Cardiac fibroblast (primary cell): ENCODE data around the gene KHDC4.
A peak's percentile ranks its signal among the peaks of the same experiment; 100 is the strongest.

Experiments
- DNase-seq, 2 donors: peaks; one replicate each; pipeline versions ENCODE4 v3.0.0 to v3.0.0-alpha.2; 2010; ENCODE audit warnings: low read depth in 2 of 2
- H3K4me3 ChIP-seq, 2 donors: replicated peaks in 1 of 2; 1 replicate in 1 of 2; 2 replicates in 1 of 2; pipeline ENCODE4 v1.5.1; 2011; ENCODE audit warnings: low read depth in 2 of 2, low read length in 2 of 2, mild to moderate bottlenecking in 2 of 2, moderate library complexity in 1 of 2
- CTCF ChIP-seq: IDR thresholded peaks from one replicate; pipeline ENCODE4 v1.5.1; 2011; ENCODE audit warnings: low read depth, mild to moderate bottlenecking, low read length, inconsistent platforms

Gene KHDC4

GRCh38 chr1:155882766-155883165, 51.4 kb downstream of the KHDC4 start:
- no peak for TF ChIP-seq CTCF
- DNase-seq, result no peak
- H3K4me3 ChIP-seq, result no peak overlapping the region

- no peak overlapping the region for H3K4me3 ChIP-seq
- TF ChIP-seq CTCF, result no peak
- no peak for DNase-seq
Observed at GRCh38 chr1:155882235-155882634, 52.0 kb downstream of the KHDC4 start.

- no peak for TF ChIP-seq CTCF
- no peak overlapping the region for H3K4me3 ChIP-seq
- no peak for DNase-seq
Observed at GRCh38 chr1:155880950-155881349, 53.3 kb downstream of the KHDC4 start.

- no peak for DNase-seq
- H3K4me3 ChIP-seq, result no peak overlapping the region
- no peak for TF ChIP-seq CTCF
Observed at GRCh38 chr1:155880251-155880650, 54.0 kb downstream of the KHDC4 start.

- no peak for TF ChIP-seq CTCF
- no peak overlapping the region for H3K4me3 ChIP-seq
- no peak for DNase-seq
Observed at GRCh38 chr1:155877945-155878344, 56.3 kb downstream of the KHDC4 start.

GRCh38 chr1:155873860-155874259, 60.4 kb downstream of the KHDC4 start:
- no peak for TF ChIP-seq CTCF
- no peak overlapping the region for H3K4me3 ChIP-seq
- DNase-seq, result peak in 1 of 2 donors; percentile 62

GRCh38 chr1:155872527-155872926, 61.7 kb downstream of the KHDC4 start:
- H3K4me3 ChIP-seq, result no peak overlapping the region
- no peak for DNase-seq
- no peak for TF ChIP-seq CTCF
